ENCODE data around the gene FCF1. TPM values are rescaled to one million over a fixed set of nuclear protein-coding genes. Genes with fewer than 3 reads are reported as not detected.

Gene FCF1
- polyA plus RNA-seq, 1 donor, result 37.9 TPM

DNA sequence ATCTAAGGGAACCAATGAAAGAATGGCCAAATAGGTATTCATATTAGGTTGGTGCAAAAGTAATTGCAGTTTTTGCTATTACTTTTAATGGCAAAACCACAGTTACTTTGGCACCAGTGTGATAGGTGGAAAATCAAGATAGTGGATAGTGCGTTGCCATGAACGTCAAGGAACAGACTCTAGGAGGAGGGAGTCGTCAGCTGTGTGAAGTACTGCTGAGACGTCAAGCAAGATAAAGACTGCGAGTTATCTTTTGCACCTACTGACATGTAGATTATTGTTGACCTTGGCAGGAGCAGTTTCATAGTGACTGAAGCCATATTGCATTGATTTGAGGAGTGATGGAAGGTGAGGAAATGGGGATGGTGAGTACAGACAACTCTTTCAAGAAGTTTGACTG, 58.5 kb downstream of the FCF1 start:
- DNase-seq, result no peak

- DNase-seq, result no peak
Observed at GRCh38 chr14:74784634-74785033, 71.7 kb downstream of the FCF1 start.

GRCh38 chr14:74785056-74785613, 72.2 kb downstream of the FCF1 start:
- DNase-seq, result no peak

- DNase-seq, result no peak
Observed at GRCh38 chr14:74786796-74787315, 73.9 kb downstream of the FCF1 start.

Other genes starting within 250 kb of the FCF1 start
- 82.5 TPM for gene NPC2, start 219.8 kb upstream of the FCF1 start, polyA plus RNA-seq (ENCODE audit: insufficient read length)
- 22.7 TPM for gene ISCA2, start 219.4 kb upstream of the FCF1 start, polyA plus RNA-seq (ENCODE audit: insufficient read length)
- 5.4 TPM for gene LTBP2, start 100.9 kb upstream of the FCF1 start, polyA plus RNA-seq (ENCODE audit: insufficient read length)
- gene AREL1, start 64 bp upstream of the FCF1 start, polyA plus RNA-seq (ENCODE audit: insufficient read length), result 18.1 TPM
- 51.9 TPM for gene YLPM1, start 50.2 kb downstream of the FCF1 start, polyA plus RNA-seq (ENCODE audit: insufficient read length)
- 0.71 TPM for gene PROX2, start 163.0 kb downstream of the FCF1 start, polyA plus RNA-seq (ENCODE audit: insufficient read length)
- gene DLST, start 168.8 kb downstream of the FCF1 start, polyA plus RNA-seq (ENCODE audit: insufficient read length), result 75.8 TPM
- gene RPS6KL1, start 210.1 kb downstream of the FCF1 start, polyA plus RNA-seq (ENCODE audit: insufficient read length), result 14.3 TPM
- gene PGF, start 242.5 kb downstream of the FCF1 start, polyA plus RNA-seq (ENCODE audit: insufficient read length), result 51.0 TPM

Data from hindlimb muscle (tissue), 1 donor.